Measurements from ENCODE around the gene UTF1. TPM values are rescaled to one million over a fixed set of nuclear protein-coding genes. Genes with fewer than 3 reads are reported as not detected.

Gene UTF1
- total RNA-seq (2011; cell fraction: chromatin; rRNA removed; ENCODE audit: low replicate concordance): not detected in 2 replicates
- not detected in 2 replicates for total RNA-seq (2011; cell fraction: nucleolus; rRNA removed)
- not detected in 2 replicates for total RNA-seq (2011; cell fraction: nucleoplasm; rRNA removed)
- total RNA-seq (2014; rRNA removed) (not detected in 2 replicates), total RNA-seq (2014; rRNA removed; fragmentation: Illumina TruSeq; extraction: Trizol) (not detected in 2 replicates), total RNA-seq (2015; rRNA removed; fragmentation: Illumina TruSeq; extraction: Trizol) (not detected in 2 replicates), total RNA-seq (2021) (0.16 and 0.35 TPM in 2 replicates), polyA plus RNA-seq (2011; rRNA removed) (not detected in 2 replicates), polyA plus RNA-seq (2014; fragmentation: Illumina TruSeq; extraction: Trizol) (not detected in 2 replicates), polyA plus RNA-seq (2014; fragmentation: Nextera tagmentation; extraction: Ambion mirVana) (not detected), polyA plus RNA-seq (2014; rRNA removed) (0.46 TPM in 1 of 2 replicates, not detected in the other), polyA minus RNA-seq (2011; rRNA and poly(A)+ RNA removed) (not detected in 2 replicates), Bru-seq, nascent RNA (percentile 22 among the genes with signal in this experiment), BruChase-seq, experiment 1, labeled RNA remaining after a 2-hour chase (not detected), BruChase-seq, experiment 2, labeled RNA remaining after a 6-hour chase (not detected)
- polyA plus RNA-seq (2011; cell fraction: cytosol; rRNA removed): 0.12 TPM in 1 of 2 replicates, not detected in the other
- polyA plus RNA-seq (2011; cell fraction: nucleus; rRNA removed): 0.14 TPM in 1 of 2 replicates, not detected in the other
- 0.09 and 0.28 TPM in 2 replicates for polyA plus RNA-seq (2012)
- polyA minus RNA-seq (2011; cell fraction: cytosol; rRNA and poly(A)+ RNA removed): not detected in 2 replicates
- not detected in 2 replicates for polyA minus RNA-seq (2011; cell fraction: nucleus; rRNA and poly(A)+ RNA removed)
- long read RNA-seq, experiment 1, partial matches to known transcripts: 1 of 1 reads
- long read RNA-seq, experiment 1, other reads (novel, unspliced or antisense): 0 of 1 reads
- long read RNA-seq, experiment 2, partial matches to known transcripts: 0 of 1 reads
- long read RNA-seq, experiment 2, other reads (novel, unspliced or antisense): 0 of 1 reads
- long read RNA-seq, experiment 3: 0 reads

DNA sequence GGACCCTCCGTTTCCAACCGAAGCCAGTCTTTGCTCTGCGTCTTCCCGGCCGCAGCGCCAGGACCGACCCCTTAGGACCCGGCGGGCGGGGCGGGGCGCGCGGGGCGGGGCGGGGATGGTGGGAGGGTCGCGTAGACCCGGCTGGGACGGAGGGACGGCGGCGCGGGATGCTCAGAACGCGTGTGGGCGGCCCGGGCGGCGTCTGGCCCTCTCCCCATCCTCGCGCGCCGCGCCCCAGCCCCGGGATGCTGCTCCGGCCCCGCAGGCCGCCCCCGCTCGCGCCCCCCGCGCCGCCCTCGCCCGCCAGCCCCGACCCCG lies at the start of gene UTF1:
Gene UTF1 (plus strand): TSS at position 174 of the 318 bp plus-strand sequence. CDS start 72 bp downstream, at position 246.
- Histone ChIP-seq H3K9me3 (replicated peaks; ENCODE audit: control insufficient read depth, insufficient read depth, low read depth, low read length) (no peaks in the 10 kb centered on the region), H3K9ac (ENCODE audit: insufficient read depth in 1 of 2, low read depth in 2 of 2, low read length in 2 of 2) (peak within 1 kb of the TSS in 1 of 2 experiments; percentile 7; a peak in 1 of 4 replicates), H3K4me1 (replicated peaks in 1 of 2; ENCODE audit: control insufficient read depth in 2 of 2, insufficient read depth in 2 of 2, low read length in 2 of 2) (peaks cover 10 to 44% of the 10 kb centered on the region in 2 experiments), H3K27ac (ENCODE audit: extremely low read depth, low read depth, low read length) (no peak within 1 kb of the TSS), H4K20me1 (replicated peaks; ENCODE audit: control insufficient read depth, insufficient read depth, low read length) (no peaks in the 10 kb centered on the region), H3K4me2 (ENCODE audit: insufficient read depth, low read length) (no peak within 1 kb of the TSS), H3K9me1 (ENCODE audit: control insufficient read depth, insufficient read depth, low read length) (no peaks in the 10 kb centered on the region), H3K4me3 (0 out of 2 replicates have a peak within 1 kb of the TSS, but pooled peaks have one; percentile 8), H2AFZ (ENCODE audit: low read depth, low read length) (no peak within 1 kb of the TSS; the same call in 1 of the 2 replicates), H3K36me3 (ENCODE audit: control insufficient read depth, insufficient read depth, low read length) (no peaks in the 10 kb centered on the region), H3K27me3 (ENCODE audit: control insufficient read depth in 2 of 2, insufficient read depth in 2 of 2, low read length in 2 of 2) (no peaks in the 10 kb centered on the region), H3K79me2 (ENCODE audit: control insufficient read depth, insufficient read depth, low read length) (no peaks in the 10 kb centered on the region)
- peak in 1 of 4 experiments; percentile 33 for DNase-seq (ENCODE audit: extremely low read depth in 1 of 4, low spot score in 3 of 4)
- no peak for FAIRE-seq
- no TSS peak for BruUV-seq (replicated peaks)
- TF ChIP-seq NONO (IDR thresholded peaks at IDR 0.05; ENCODE audit: low read depth in 2 of 2, low read length in 1 of 2) (no peak), ZKSCAN8 (CRISPR knock-in tag; IDR thresholded peaks at IDR 0.05) (no peak), NFIC (IDR thresholded peaks at IDR 0.05) (no peak), SRSF1 (IDR thresholded peaks at IDR 0.05; ENCODE audit: low read depth, low read length) (no peak), RB1 (IDR thresholded peaks at IDR 0.05; ENCODE audit: low read depth) (no peak), NRF1 (conservative IDR thresholded peaks at IDR 0.05 in 1 of 2, IDR thresholded peaks at IDR 0.05 in 1 of 2) (no peak)
- in situ Hi-C loops (cut with MboI): no loop called here
- CTCF ChIA-PET (ENCODE audit: low intra/inter-chr PET ratio): no interaction called here
- no peak for ATAC-seq
- intact Hi-C loops (cut with micrococcal nuclease): no loop called here
- 76% methylated on average over 3 of the region's 49 CpGs for WGBS (ENCODE audit: insufficient coverage, low coverage, missing lambda C conversion rate)
- POLR2A ChIA-PET: no interaction called here

Measured in K562 (cell line).